Trophoblast cell (in vitro differentiated cells and primary cell): ENCODE measurements around the gene ZSCAN4.

Experiments
- DNase-seq, 2 donors: peaks; one replicate each; pipeline ENCODE4 v3.0.0-alpha.2; 2016
- H2AFZ ChIP-seq: 2 replicates; pipeline ENCODE4 v1.6.1; 2013; ENCODE audit warnings: low read length, moderate library complexity, mild to moderate bottlenecking; ENCODE audit not compliant: insufficient read depth, poor library complexity
- H2AK5ac ChIP-seq: 2 replicates; pipeline ENCODE4 v1.6.1; 2013; ENCODE audit warnings: mild to moderate bottlenecking, low read length
- H2BK120ac ChIP-seq: 2 replicates; pipeline ENCODE4 v1.6.1; 2013; ENCODE audit warnings: low read length, mild to moderate bottlenecking, moderate library complexity; ENCODE audit not compliant: insufficient read depth, poor library complexity
- H2BK12ac ChIP-seq: 2 replicates; pipeline ENCODE4 v1.6.1; 2013; ENCODE audit warnings: mild to moderate bottlenecking, low read length, moderate library complexity
- H2BK5ac ChIP-seq: 2 replicates; pipeline ENCODE4 v1.6.1; 2013; ENCODE audit warnings: low read length, low read depth, moderate library complexity, mild to moderate bottlenecking; ENCODE audit not compliant: poor library complexity
- H3K14ac ChIP-seq: 2 replicates; pipeline ENCODE4 v1.6.1; 2013; ENCODE audit warnings: mild to moderate bottlenecking, low read length
- H3K18ac ChIP-seq: 2 replicates; pipeline ENCODE4 v1.6.1; 2013; ENCODE audit warnings: mild to moderate bottlenecking, low read length
- H3K23ac ChIP-seq: 2 replicates; pipeline ENCODE4 v1.6.1; 2013; ENCODE audit warnings: low read length
- H3K27ac ChIP-seq: 2 replicates; pipeline ENCODE4 v1.5.1; 2013; ENCODE audit warnings: low read depth, mild to moderate bottlenecking, inconsistent platforms, low read length, moderate library complexity
- H3K27me3 ChIP-seq: 2 replicates; pipeline ENCODE4 v1.6.1; 2013; ENCODE audit warnings: inconsistent platforms, mild to moderate bottlenecking, low read length, moderate library complexity; ENCODE audit not compliant: insufficient read depth
- H3K36me3 ChIP-seq, 2 experiments: 1 replicate in 1 of 2; 2 replicates in 1 of 2; pipeline ENCODE4 v1.6.1; 2013; ENCODE audit warnings: low read length in 2 of 2, mild to moderate bottlenecking in 2 of 2, moderate library complexity in 1 of 2; ENCODE audit not compliant: insufficient read depth in 2 of 2, control insufficient read depth in 1 of 2
- H3K4ac ChIP-seq: 2 replicates; pipeline ENCODE4 v1.6.1; 2013; ENCODE audit warnings: low read depth, mild to moderate bottlenecking, low read length, moderate library complexity
- H3K4me1 ChIP-seq, 2 experiments: 1 replicate in 1 of 2; 2 replicates in 1 of 2; pipeline ENCODE4 v1.6.1; 2013; ENCODE audit warnings: low read length in 2 of 2, mild to moderate bottlenecking in 2 of 2, moderate library complexity in 1 of 2; ENCODE audit not compliant: insufficient read depth in 2 of 2, control insufficient read depth in 1 of 2
- H3K4me2 ChIP-seq: 2 replicates; pipeline ENCODE4 v1.6.1; 2013; ENCODE audit warnings: inconsistent platforms, mild to moderate bottlenecking, low read length, moderate library complexity
- H3K4me3 ChIP-seq: 2 replicates; pipeline ENCODE4 v1.5.1; 2013; ENCODE audit warnings: mild to moderate bottlenecking, low read depth, low read length, inconsistent platforms
- H3K79me1 ChIP-seq: one replicate; pipeline ENCODE4 v1.6.1; 2013; ENCODE audit warnings: low read length
- H3K79me2 ChIP-seq: 2 replicates; pipeline ENCODE4 v1.6.1; 2013; ENCODE audit warnings: low read length, mild to moderate bottlenecking; ENCODE audit not compliant: control insufficient read depth, insufficient read depth, poor library complexity
- H3K9ac ChIP-seq: 2 replicates; pipeline ENCODE4 v1.6.1; 2013; ENCODE audit warnings: mild to moderate bottlenecking, low read length
- H3K9me3 ChIP-seq: 2 replicates; pipeline ENCODE4 v1.6.1; 2013; ENCODE audit warnings: low read depth, mild to moderate bottlenecking, control low read depth, inconsistent platforms, low read length; ENCODE audit not compliant: insufficient read depth
- H4K12ac ChIP-seq: 2 replicates; pipeline ENCODE4 v1.6.1; 2013; ENCODE audit warnings: low read depth, mild to moderate bottlenecking, low read length, moderate library complexity
- H4K8ac ChIP-seq: 2 replicates; pipeline ENCODE4 v1.6.1; 2013; ENCODE audit warnings: low read depth, mild to moderate bottlenecking, low read length, moderate library complexity
- H4K91ac ChIP-seq: one replicate; pipeline ENCODE4 v1.6.1; 2013; ENCODE audit warnings: low read depth, mild to moderate bottlenecking, low read length, moderate library complexity
- WGBS: extraction: QIAGEN DNeasy Blood & Tissue Kit; methylation state at CpG from one replicate; pipeline ENCODE4 v1.1.7; 2013; ENCODE audit warnings: missing lambda C conversion rate; ENCODE audit not compliant: insufficient read length, insufficient coverage; ENCODE audit errors: extremely low coverage; 5-methylcytosine and 5-hydroxymethylcytosine counted together

ZSCAN4 gene

GRCh38 chr19:57633832-57634131 lies 35.0 kb upstream of the ZSCAN4 start:
- Histone ChIP-seq H2AK5ac (peak overlapping the region; percentile 35), H4K8ac (peak overlapping the region; percentile 35)

DNA sequence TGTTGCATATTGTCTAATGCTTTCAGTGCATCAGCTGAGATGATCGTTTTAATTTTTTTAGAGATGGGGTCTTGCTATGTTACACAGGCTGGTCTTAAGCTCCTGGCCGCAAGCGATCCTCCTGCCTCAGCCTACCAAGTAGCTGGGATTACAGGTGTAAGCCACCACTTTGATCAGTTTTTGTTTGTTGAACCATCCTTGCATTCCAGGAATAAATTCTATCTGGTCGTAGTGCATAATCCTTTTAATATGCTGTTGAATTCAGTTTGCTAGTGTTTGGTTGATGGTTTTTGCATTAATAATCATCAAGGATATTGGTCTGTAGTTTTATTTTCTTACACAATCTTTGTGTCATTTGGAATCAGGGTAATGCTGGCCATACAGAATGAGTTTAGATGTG lies 31.4 kb upstream of the ZSCAN4 start:
- Histone ChIP-seq H3K4me3 (no peak overlapping the region), H3K18ac (no peak overlapping the region), H2BK5ac (no peak overlapping the region), H2BK120ac (no peak overlapping the region), H3K79me1 (peaks cover 5% of the 10 kb centered on the region), H3K4me2 (no peak overlapping the region), H2AFZ (no peak overlapping the region), H3K14ac (no peak overlapping the region), H3K27ac (no peak overlapping the region), H3K36me3 (peaks cover 23 to 37% of the 10 kb centered on the region in 2 experiments), H3K9me3 (peaks cover 1% of the 10 kb centered on the region), H3K4ac (no peak overlapping the region), H3K4me1 (peaks cover 5 to 7% of the 10 kb centered on the region in 2 experiments), H4K12ac (no peak overlapping the region), H3K27me3 (no peaks in the 10 kb centered on the region), H4K8ac (no peak overlapping the region), H3K9ac (no peak overlapping the region), H3K79me2 (peaks cover 7% of the 10 kb centered on the region), H3K23ac (no peak overlapping the region), H2AK5ac (no peak overlapping the region), H2BK12ac (no peak overlapping the region), H4K91ac (no peak overlapping the region)
- WGBS = no CpG with 5 or more reads among the region's 4 CpGs
- no peak for DNase-seq

More at GRCh38 chr19:57633832-57634131, 35.0 kb upstream of the ZSCAN4 start:
- Histone ChIP-seq H3K36me3 (peaks cover 8 to 11% of the 10 kb centered on the region in 2 experiments), H3K14ac (peak overlapping the region; percentile 70), H2BK120ac (no peak overlapping the region), H3K4me1 (peaks cover 5 to 7% of the 10 kb centered on the region in 2 experiments), H3K9ac (peak overlapping the region; percentile 38), H2AFZ (peak overlapping the region; percentile 59), H3K27ac (no peak overlapping the region), H3K79me1 (peaks cover 5% of the 10 kb centered on the region), H3K23ac (no peak overlapping the region), H3K9me3 (peaks cover 1% of the 10 kb centered on the region), H3K18ac (peak overlapping the region; percentile 35), H2BK12ac (no peak overlapping the region), H3K4me2 (peak overlapping the region; percentile 81), H4K12ac (peak overlapping the region; percentile 80), H2BK5ac (no peak overlapping the region), H4K91ac (no peak overlapping the region), H3K4me3 (peak overlapping the region; percentile 81), H3K79me2 (peaks cover 7% of the 10 kb centered on the region), H3K27me3 (no peaks in the 10 kb centered on the region), H3K4ac (no peak overlapping the region)
- DNase-seq = peak in 1 of 2 donors; percentile 12
- WGBS = no CpG with 5 or more reads among the region's 6 CpGs

DNA sequence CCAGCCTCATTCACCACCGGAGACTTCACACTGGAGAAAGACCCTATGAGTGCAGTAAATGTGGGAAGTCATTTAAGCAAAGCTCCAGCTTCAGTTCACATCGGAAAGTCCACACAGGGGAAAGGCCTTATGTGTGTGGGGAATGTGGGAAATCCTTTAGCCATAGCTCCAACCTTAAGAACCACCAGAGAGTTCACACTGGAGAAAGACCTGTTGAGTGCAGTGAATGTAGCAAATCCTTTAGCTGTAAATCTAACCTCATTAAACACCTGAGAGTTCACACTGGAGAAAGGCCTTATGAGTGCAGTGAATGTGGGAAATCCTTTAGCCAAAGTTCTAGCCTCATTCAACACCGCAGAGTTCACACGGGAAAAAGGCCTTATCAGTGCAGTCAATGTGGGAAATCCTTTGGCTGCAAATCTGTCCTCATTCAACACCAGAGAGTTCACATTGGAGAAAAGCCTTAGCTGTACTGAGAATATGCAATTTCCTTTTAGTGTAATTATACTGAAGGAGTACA lies 27.0 kb upstream of the ZSCAN4 start:
- H4K12ac ChIP-seq = no peak overlapping the region
- no CpG with 5 or more reads among the region's 4 CpGs for WGBS

GRCh38 chr19:57642396-57643046 lies 26.2 kb upstream of the ZSCAN4 start:
- Histone ChIP-seq H2AFZ (no peak overlapping the region), H2BK120ac (no peak overlapping the region), H4K8ac (no peak overlapping the region), H4K12ac (no peak overlapping the region), H3K27me3 (no peaks in the 10 kb centered on the region), H3K14ac (no peak overlapping the region), H2BK12ac (no peak overlapping the region), H3K4me1 (no peaks in the 10 kb centered on the region), H3K18ac (no peak overlapping the region), H3K9ac (no peak overlapping the region), H3K4me2 (no peak overlapping the region), H3K79me1 (no peaks in the 10 kb centered on the region), H3K79me2 (no peaks in the 10 kb centered on the region), H3K23ac (no peak overlapping the region), H2AK5ac (no peak overlapping the region), H4K91ac (no peak overlapping the region), H3K9me3 (peaks cover 1% of the 10 kb centered on the region), H3K4ac (no peak overlapping the region), H3K36me3 (peaks cover 18 to 33% of the 10 kb centered on the region in 2 experiments), H2BK5ac (no peak overlapping the region), H3K4me3 (no peak overlapping the region), H3K27ac (no peak overlapping the region)
- no CpG with 5 or more reads among the region's 4 CpGs for WGBS
- DNase-seq = no peak

More for the DNA sequence above, 27.0 kb upstream of the ZSCAN4 start:
- no peak overlapping the region for H2BK12ac ChIP-seq
- no peak overlapping the region for H3K9ac ChIP-seq
- H4K91ac ChIP-seq = no peak overlapping the region
- peaks cover 20 to 36% of the 10 kb centered on the region in 2 experiments for H3K36me3 ChIP-seq
- H3K4me2 ChIP-seq = no peak overlapping the region
- H3K9me3 ChIP-seq = peaks cover 1% of the 10 kb centered on the region
- no peak overlapping the region for H2AK5ac ChIP-seq
- no peak for DNase-seq
- no peaks in the 10 kb centered on the region for H3K4me1 ChIP-seq
- no peak overlapping the region for H3K4ac ChIP-seq
- H3K23ac ChIP-seq = no peak overlapping the region
- H2AFZ ChIP-seq = no peak overlapping the region
- no peaks in the 10 kb centered on the region for H3K79me1 ChIP-seq
- no peak overlapping the region for H4K8ac ChIP-seq
- H3K79me2 ChIP-seq = no peaks in the 10 kb centered on the region
- no peak overlapping the region for H2BK120ac ChIP-seq
- no peak overlapping the region for H3K14ac ChIP-seq
- H2BK5ac ChIP-seq = no peak overlapping the region
- no peak overlapping the region for H3K27ac ChIP-seq
- H3K4me3 ChIP-seq = no peak overlapping the region
- H3K27me3 ChIP-seq = no peaks in the 10 kb centered on the region
- H3K18ac ChIP-seq = no peak overlapping the region
